ENCODE data around the gene PARD3B.

- TF ChIP-seq CTCF (IDR thresholded peaks at IDR 0.05; ENCODE audit: borderline replicate concordance, extremely low read depth, low read length, poor library complexity, severe bottlenecking) (no peak), EZH2 (IDR thresholded peaks at IDR 0.05; ENCODE audit: borderline replicate concordance, low read depth, low read length, severe bottlenecking) (no peak)
These were observed 44.8 kb downstream of the PARD3B start for GRCh38 chr2:204590063-204590462.

Data from DND-41 (cell line).